GM10847 (cell line): ENCODE measurements around the gene SHROOM3.

Experiments used
- POLR2A ChIP-seq: IDR thresholded peaks from 2 replicates; pipeline ENCODE4 v1.6.1; 2011; ENCODE audit not compliant: insufficient read length; ENCODE audit errors: extremely low read depth

Gene SHROOM3

DNA sequence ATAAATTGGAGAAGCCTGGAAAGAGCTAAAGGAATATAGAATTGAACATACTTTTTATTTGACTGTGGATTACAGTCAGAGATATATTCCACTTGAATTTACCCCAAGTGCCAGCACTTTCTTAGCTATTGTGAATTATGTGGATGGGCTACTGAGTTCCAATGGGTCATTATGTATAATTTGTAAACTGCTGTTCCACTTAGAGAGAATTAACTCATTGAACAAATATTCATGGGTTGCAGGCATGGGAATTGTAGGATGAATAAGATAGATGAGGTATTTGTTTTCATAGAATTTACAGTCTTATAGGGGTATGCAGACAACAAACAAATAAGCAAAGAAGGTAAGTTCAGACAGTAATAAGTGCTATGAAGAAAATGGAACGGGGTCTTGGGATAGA, 195.7 kb downstream of the SHROOM3 start:
- TF ChIP-seq POLR2A: no peak

DNA sequence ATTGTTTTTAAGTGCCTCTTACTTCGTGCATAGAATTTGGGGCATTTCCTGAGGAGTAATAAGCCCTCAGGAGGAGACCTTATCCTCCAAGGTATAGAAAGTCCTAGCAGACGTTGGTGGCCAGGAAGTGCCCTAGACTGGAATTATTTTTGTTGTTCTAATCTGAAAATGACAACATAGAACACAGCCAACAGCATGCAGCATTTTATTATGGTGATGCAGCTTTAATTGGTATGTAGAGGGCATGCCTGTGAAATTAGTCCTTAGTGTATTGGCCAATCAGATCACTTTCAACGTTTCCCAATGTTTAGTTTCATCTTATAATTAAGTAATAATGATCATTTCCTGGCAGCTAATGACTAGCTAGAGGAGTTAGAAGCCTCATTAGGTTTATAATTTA, 199.2 kb downstream of the SHROOM3 start:
- no peak for TF ChIP-seq POLR2A

GRCh38 chr4:76637712-76638361, 202.8 kb downstream of the SHROOM3 start:
- TF ChIP-seq POLR2A: no peak

- no peak for TF ChIP-seq POLR2A
Observed at GRCh38 chr4:76639288-76639687, 204.3 kb downstream of the SHROOM3 start.

DNA sequence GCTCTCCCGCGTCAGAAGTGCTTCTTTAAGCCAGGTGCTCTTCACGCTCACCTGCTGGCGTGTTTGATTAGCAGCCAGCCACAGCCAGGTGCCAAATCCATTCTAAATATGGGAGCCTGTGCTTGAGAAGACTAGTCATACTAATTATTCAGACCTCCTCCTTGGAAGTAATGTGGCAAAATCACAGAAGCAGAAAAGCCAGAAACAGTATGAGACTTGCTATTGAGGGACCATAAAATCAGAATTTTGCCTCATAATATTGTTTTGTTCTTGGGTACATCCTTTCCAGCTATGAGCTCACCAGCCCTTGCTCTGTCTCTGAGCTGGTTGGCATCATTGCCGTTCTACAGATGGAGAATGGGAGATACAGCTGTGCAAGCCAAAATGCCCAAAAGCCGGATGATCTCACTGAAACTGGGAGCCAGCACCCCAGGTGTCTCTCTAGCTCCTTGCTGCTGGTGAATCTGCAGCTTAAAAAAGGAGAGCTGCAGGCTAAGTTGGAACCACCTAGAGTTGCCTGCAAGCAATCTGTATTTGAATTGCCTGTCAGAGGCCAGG, 205.4 kb downstream of the SHROOM3 start:
- TF ChIP-seq POLR2A: no peak

GRCh38 chr4:76641351-76641750, 206.3 kb downstream of the SHROOM3 start:
- no peak for TF ChIP-seq POLR2A

DNA sequence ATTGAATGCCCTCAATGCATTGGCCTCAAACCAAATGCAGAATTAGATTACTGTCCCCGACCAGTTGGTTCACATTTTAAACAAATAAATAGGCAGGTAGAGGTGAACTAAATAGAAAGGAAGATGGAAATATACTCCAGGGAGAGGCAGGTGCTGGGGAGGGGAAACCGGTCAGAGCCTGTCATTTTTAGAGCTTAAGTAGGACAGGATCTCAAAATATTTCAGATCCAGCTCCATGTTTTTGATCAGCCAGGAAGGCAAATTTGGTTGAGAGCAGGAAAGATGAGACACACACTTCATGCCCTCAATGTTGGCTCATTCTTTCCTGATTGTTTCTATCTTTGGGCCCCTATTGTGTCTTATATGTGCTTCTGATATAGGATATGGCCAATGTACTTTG, 206.7 kb downstream of the SHROOM3 start:
- TF ChIP-seq POLR2A: no peak

- TF ChIP-seq POLR2A: no peak
Observed at GRCh38 chr4:76644831-76645485, 209.9 kb downstream of the SHROOM3 start.

DNA sequence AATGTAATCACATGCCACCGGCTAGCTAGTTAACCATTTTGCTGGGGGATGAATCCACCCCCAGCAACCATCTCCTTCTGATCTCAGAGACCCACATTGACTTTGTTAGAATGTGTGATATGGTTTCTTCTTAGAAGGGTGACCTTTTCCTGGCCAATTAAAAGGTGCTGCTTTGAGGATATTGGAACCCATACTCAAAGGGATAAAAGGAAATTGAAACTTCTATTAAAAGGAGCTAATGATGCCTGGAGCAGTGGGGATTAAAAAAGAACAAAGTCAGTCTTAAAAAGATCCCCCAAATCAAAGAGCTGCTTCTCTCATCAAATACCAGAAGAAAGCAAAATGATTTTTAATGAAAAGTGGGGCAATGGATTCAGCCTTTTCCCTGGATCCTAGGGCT, 214.1 kb downstream of the SHROOM3 start:
- TF ChIP-seq POLR2A: no peak

DNA sequence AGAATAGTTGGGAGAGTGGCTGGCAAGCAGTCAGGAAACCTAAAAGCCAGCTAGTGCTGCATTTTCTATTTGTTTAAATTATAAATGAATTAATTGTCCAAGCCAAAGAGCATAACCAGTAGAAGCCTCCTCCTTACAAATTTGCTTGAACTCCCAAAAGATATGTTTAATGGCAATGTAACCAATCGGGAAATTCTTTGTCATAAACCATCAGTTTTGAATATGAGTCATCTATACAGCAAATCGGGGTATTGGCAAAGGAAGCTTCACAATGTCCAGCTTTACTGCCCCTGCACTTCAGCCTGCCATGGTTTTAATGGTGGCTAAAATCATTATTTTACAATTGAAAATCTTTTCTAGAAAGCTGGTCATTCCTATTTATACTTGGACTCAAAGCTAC, 216.6 kb downstream of the SHROOM3 start:
- no peak for TF ChIP-seq POLR2A

DNA sequence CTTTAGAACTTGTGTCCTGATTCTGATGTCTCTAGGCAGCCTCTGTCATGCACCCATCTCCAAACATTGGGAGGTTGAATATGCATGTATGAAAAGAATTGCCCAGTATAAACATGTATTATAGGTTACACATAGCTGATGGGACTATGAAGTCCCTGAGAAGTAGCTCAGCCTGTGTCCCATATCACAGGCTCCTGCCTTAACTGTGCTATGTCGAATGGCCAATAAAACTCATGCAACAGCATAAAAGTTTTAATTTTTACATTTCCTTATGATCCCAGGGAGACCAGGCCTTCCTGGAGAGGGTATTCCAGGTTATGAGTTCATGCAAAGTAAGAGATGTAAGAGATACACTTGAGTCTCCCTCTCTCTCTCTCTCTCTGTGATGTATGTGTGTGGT, 217.4 kb downstream of the SHROOM3 start:
- no peak for TF ChIP-seq POLR2A

DNA sequence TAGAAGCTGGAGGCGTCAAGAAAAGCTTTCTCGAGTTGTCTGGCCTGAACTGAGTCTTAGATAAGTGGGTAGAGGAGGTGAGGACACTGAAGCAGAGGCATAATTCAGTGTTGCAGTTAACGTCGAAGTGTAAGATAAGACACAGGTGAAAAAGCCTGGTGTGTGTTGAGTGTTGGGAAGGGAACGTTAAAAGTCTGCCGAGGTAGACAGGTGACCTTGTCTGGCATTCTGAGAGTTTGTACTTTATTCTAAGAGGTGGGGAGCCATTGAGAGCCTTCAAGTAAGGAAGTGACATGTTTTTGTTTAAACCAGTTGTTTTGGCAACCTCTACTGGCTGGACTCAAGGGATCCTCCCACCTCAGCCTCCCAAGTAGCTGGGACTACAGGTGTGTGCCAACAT, 219.1 kb downstream of the SHROOM3 start:
- TF ChIP-seq POLR2A: no peak

DNA sequence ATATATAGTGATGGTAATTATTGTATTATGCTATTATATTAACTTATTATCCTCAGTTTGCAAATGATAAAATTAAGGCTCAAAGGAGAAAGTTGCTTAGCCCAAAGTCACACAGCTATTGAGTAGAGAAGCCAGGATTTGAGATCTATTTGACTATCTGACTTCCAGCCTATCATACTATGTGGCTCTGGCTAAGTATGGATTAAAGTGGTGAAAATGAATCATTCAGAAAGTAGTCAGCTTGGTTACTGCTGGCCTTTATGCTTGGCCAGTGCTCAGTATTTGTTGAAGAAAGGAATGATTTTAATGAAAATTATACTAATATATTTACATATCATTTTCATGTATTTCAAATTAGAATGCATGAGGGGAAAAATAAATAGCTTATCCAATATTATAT, 219.8 kb downstream of the SHROOM3 start:
- no peak for TF ChIP-seq POLR2A

- TF ChIP-seq POLR2A: no peak
Observed at GRCh38 chr4:76655566-76656479, 220.8 kb downstream of the SHROOM3 start.

- no peak for TF ChIP-seq POLR2A
Observed at GRCh38 chr4:76657443-76657842, 222.4 kb downstream of the SHROOM3 start.
